GM21825 (cell line): Measurements from ENCODE around the gene SLC25A21.

Experiments used
- ATAC-seq: cut with Tn5 transposase; IDR thresholded peaks from one replicate; pipeline ENCODE4 v1.9.1; 2021; ENCODE audit warnings: mild to moderate bottlenecking, moderate library complexity; ENCODE audit not compliant: unreplicated experiment

Gene SLC25A21

GRCh38 chr14:36948157-36948859 is 224.1 kb downstream of the SLC25A21 start:
- no peak for ATAC-seq

GRCh38 chr14:36947362-36947761 is 225.0 kb downstream of the SLC25A21 start:
- no peak for ATAC-seq

GRCh38 chr14:36946872-36947271 is 225.5 kb downstream of the SLC25A21 start:
- ATAC-seq: no peak

- ATAC-seq: no peak
Measured at GRCh38 chr14:36944307-36945010, 227.9 kb downstream of the SLC25A21 start.

- peak; percentile 13 for ATAC-seq
Measured at GRCh38 chr14:36942522-36943245, 229.7 kb downstream of the SLC25A21 start.

- peak; percentile 86 for ATAC-seq
Measured at GRCh38 chr14:36941783-36942521, 230.5 kb downstream of the SLC25A21 start.

- no peak for ATAC-seq
Measured at GRCh38 chr14:36940476-36940875, 231.9 kb downstream of the SLC25A21 start.

- no peak for ATAC-seq
Measured at GRCh38 chr14:36939265-36939664, 233.1 kb downstream of the SLC25A21 start.

GRCh38 chr14:36938678-36939077 is 233.7 kb downstream of the SLC25A21 start:
- ATAC-seq: no peak

GRCh38 chr14:36935976-36936678 is 236.3 kb downstream of the SLC25A21 start:
- no peak for ATAC-seq

GRCh38 chr14:36934304-36934703 is 238.1 kb downstream of the SLC25A21 start:
- ATAC-seq: no peak

- ATAC-seq: no peak
Measured at GRCh38 chr14:36931791-36932190, 240.6 kb downstream of the SLC25A21 start.

GRCh38 chr14:36928432-36928831 is 244.0 kb downstream of the SLC25A21 start:
- no peak for ATAC-seq

GRCh38 chr14:36925094-36925493 is 247.3 kb downstream of the SLC25A21 start:
- ATAC-seq: no peak

- no peak for ATAC-seq
Measured at GRCh38 chr14:36916668-36917067, 255.7 kb downstream of the SLC25A21 start.

- ATAC-seq: no peak
Measured at GRCh38 chr14:36915081-36915480, 257.3 kb downstream of the SLC25A21 start.

GRCh38 chr14:36910578-36910977 is 261.8 kb downstream of the SLC25A21 start:
- ATAC-seq: no peak

- no peak for ATAC-seq
Measured at GRCh38 chr14:36905272-36905888, 267.0 kb downstream of the SLC25A21 start.

- no peak for ATAC-seq
Measured at GRCh38 chr14:36901861-36902260, 270.5 kb downstream of the SLC25A21 start.

- ATAC-seq: no peak
Measured at GRCh38 chr14:36900846-36901245, 271.6 kb downstream of the SLC25A21 start.
